HFFc6 (cell line): ENCODE measurements around the gene KLF7. TPM values are rescaled to one million over a fixed set of nuclear protein-coding genes. Genes with fewer than 3 reads are reported as not detected.

ENCODE experiments used
- DNase-seq: peaks from one replicate; pipeline ENCODE4 v3.0.0-alpha.2; 2018
- H3K27ac Mint-ChIP-seq: 2 replicates; pipeline ENCODE4 v1.8.0; 2020; ENCODE audit warnings: mild to moderate bottlenecking, mixed read lengths
- H3K27me3 Mint-ChIP-seq: 2 replicates; pipeline ENCODE4 v1.8.0; 2021; ENCODE audit warnings: mild to moderate bottlenecking, moderate library complexity, mixed read lengths; ENCODE audit not compliant: insufficient read depth
- H3K36me3 Mint-ChIP-seq: 2 replicates; pipeline ENCODE4 v1.8.0; 2021; ENCODE audit warnings: low read depth, mixed read lengths
- H3K4me1 Mint-ChIP-seq: 2 replicates; pipeline ENCODE4 v1.8.0; 2020; ENCODE audit warnings: low read depth, mixed read lengths
- H3K4me3 Mint-ChIP-seq: 2 replicates; pipeline ENCODE4 v1.8.0; 2020; ENCODE audit warnings: mild to moderate bottlenecking, moderate library complexity, mixed read lengths
- H3K9me3 Mint-ChIP-seq: 2 replicates; pipeline ENCODE4 v1.8.0; 2020; ENCODE audit warnings: mild to moderate bottlenecking, mixed read lengths
- CTCF ChIP-seq: fragments of 200-600 bp; sonication (generic); IDR thresholded peaks from 2 replicates; pipeline ENCODE4 v1.5.0; 2021; ENCODE audit warnings: antibody characterized with exemption, mild to moderate bottlenecking
- total RNA-seq, 6 experiments: library from RNA; stranded (reverse); fragmentation: NEBNext Ultra II Directional; extraction: Animal tissue kit (Norgen Biotek cat#: 25700); gene quantifications; 2 replicates in 1 of 6; 3 replicates in 5 of 6; pipeline ENCODE4 v1.2.3, GENCODE V29; 2021

KLF7 gene
- total RNA-seq, 6 experiments from 2014 or later = 29.4 to 45.0 (median 34.0) TPM

- Mint-ChIP-seq H3K36me3 (peaks cover 17% of the 10 kb centered on the region), H3K4me1 (peaks cover 26% of the 10 kb centered on the region), H3K4me3 (peak overlapping the region; percentile 15; the same call in 1 of the 2 replicates), H3K9me3 (no peaks in the 10 kb centered on the region), H3K27ac (no peak overlapping the region), H3K27me3 (peaks cover 11% of the 10 kb centered on the region)
- TF ChIP-seq CTCF = no peak; the same call in 1 of the 2 replicates
- no peak for DNase-seq
Observed at GRCh38 chr2:207115715-207116364, 49.9 kb downstream of the KLF7 start.

- H3K27ac Mint-ChIP-seq = no peak overlapping the region; the same call in 1 of the 2 replicates
- H3K27me3 Mint-ChIP-seq = peaks cover 7% of the 10 kb centered on the region
- no peaks in the 10 kb centered on the region for H3K9me3 Mint-ChIP-seq
- H3K36me3 Mint-ChIP-seq = peaks cover 20% of the 10 kb centered on the region; the same call in 1 of the 2 replicates
- H3K4me3 Mint-ChIP-seq = no peak overlapping the region
- peaks cover 15% of the 10 kb centered on the region; the same call in 1 of the 2 replicates for H3K4me1 Mint-ChIP-seq
- no peak for DNase-seq
- TF ChIP-seq CTCF = no peak
Observed at GRCh38 chr2:207113414-207113813, 52.3 kb downstream of the KLF7 start.

GRCh38 chr2:207112785-207113184, 53.0 kb downstream of the KLF7 start:
- H3K27me3 Mint-ChIP-seq = peaks cover 7% of the 10 kb centered on the region
- no peak for TF ChIP-seq CTCF
- H3K36me3 Mint-ChIP-seq = peaks cover 21% of the 10 kb centered on the region; the same call in 1 of the 2 replicates
- no peak overlapping the region for H3K4me3 Mint-ChIP-seq
- peaks cover 15% of the 10 kb centered on the region; the same call in 1 of the 2 replicates for H3K4me1 Mint-ChIP-seq
- H3K27ac Mint-ChIP-seq = no peak overlapping the region
- DNase-seq = no peak
- H3K9me3 Mint-ChIP-seq = no peaks in the 10 kb centered on the region

- TF ChIP-seq CTCF = no peak
- Mint-ChIP-seq H3K4me3 (no peak overlapping the region), H3K36me3 (peaks cover 25% of the 10 kb centered on the region; the same call in 1 of the 2 replicates), H3K9me3 (no peaks in the 10 kb centered on the region), H3K27ac (no peak overlapping the region), H3K4me1 (peaks cover 15% of the 10 kb centered on the region; the same call in 1 of the 2 replicates), H3K27me3 (peaks cover 7% of the 10 kb centered on the region)
- DNase-seq = no peak
Observed at GRCh38 chr2:207112383-207112782, 53.4 kb downstream of the KLF7 start.

- peaks cover 14% of the 10 kb centered on the region; the same call in 1 of the 2 replicates for H3K4me1 Mint-ChIP-seq
- DNase-seq = no peak
- H3K27ac Mint-ChIP-seq = no peak overlapping the region
- no peak for TF ChIP-seq CTCF
- peaks cover 8% of the 10 kb centered on the region for H3K27me3 Mint-ChIP-seq
- no peaks in the 10 kb centered on the region for H3K9me3 Mint-ChIP-seq
- no peak overlapping the region for H3K4me3 Mint-ChIP-seq
- H3K36me3 Mint-ChIP-seq = peaks cover 30% of the 10 kb centered on the region; the same call in 1 of the 2 replicates
Observed at GRCh38 chr2:207111757-207112156, 54.0 kb downstream of the KLF7 start.
